ENCODE data around the gene VCP.

DNA sequence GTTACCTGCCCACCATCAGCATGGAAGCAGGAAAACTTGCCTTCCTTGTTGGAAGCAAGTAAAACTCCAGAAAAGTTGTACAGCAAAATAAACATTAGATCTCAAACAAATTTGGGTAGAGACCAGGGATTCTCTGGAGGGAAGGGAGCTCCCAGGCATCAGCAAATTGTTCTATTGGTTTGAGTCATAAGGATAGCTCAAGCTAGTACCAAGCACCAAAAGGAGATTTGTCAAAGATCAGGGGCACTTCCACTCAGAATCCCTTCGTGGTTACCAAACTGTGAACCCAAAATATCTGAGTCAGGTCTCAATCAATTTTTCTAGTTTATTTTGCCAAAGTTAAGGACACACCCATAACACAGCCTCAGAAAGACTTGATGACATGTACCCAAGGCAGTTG, 45.1 kb downstream of the VCP start:
- TF ChIP-seq SRF (IDR thresholded peaks at IDR 0.05; ENCODE audit: low read depth) (no peak), POLR2A (IDR thresholded peaks at IDR 0.05; ENCODE audit: borderline replicate concordance, extremely low read depth, insufficient read depth, insufficient read length) (no peak), JUND (IDR thresholded peaks at IDR 0.05) (no peak), EZH2 (IDR thresholded peaks at IDR 0.05) (no peak), POLR2AphosphoS5 (IDR thresholded peaks at IDR 0.05; ENCODE audit: low read depth, low read length) (no peak), FOSL1 (IDR thresholded peaks at IDR 0.05; ENCODE audit: low read depth) (no peak), SP1 (IDR thresholded peaks at IDR 0.05; ENCODE audit: low read depth) (no peak), ZNF274 (IDR thresholded peaks at IDR 0.05; ENCODE audit: low read depth, low read length) (no peak), SIN3A (IDR thresholded peaks at IDR 0.05; ENCODE audit: low read depth) (no peak)
- TF ChIP-seq, protein P1, sequence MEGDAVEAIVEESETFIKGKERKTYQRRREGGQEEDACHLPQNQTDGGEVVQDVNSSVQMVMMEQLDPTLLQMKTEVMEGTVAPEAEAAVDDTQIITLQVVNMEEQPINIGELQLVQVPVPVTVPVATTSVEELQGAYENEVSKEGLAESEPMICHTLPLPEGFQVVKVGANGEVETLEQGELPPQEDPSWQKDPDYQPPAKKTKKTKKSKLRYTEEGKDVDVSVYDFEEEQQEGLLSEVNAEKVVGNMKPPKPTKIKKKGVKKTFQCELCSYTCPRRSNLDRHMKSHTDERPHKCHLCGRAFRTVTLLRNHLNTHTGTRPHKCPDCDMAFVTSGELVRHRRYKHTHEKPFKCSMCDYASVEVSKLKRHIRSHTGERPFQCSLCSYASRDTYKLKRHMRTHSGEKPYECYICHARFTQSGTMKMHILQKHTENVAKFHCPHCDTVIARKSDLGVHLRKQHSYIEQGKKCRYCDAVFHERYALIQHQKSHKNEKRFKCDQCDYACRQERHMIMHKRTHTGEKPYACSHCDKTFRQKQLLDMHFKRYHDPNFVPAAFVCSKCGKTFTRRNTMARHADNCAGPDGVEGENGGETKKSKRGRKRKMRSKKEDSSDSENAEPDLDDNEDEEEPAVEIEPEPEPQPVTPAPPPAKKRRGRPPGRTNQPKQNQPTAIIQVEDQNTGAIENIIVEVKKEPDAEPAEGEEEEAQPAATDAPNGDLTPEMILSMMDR (IDR thresholded peaks at IDR 0.05 in 2 of 3, conservative IDR thresholded peaks at IDR 0.05 in 1 of 3; ENCODE audit: borderline replicate concordance in 1 of 3, insufficient read depth in 1 of 3, low read depth in 2 of 3, low read length in 2 of 3) = no peak
- TF ChIP-seq, protein P2, sequence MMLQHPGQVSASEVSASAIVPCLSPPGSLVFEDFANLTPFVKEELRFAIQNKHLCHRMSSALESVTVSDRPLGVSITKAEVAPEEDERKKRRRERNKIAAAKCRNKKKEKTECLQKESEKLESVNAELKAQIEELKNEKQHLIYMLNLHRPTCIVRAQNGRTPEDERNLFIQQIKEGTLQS (IDR thresholded peaks at IDR 0.05) = no peak
- TF ChIP-seq, protein P3, sequence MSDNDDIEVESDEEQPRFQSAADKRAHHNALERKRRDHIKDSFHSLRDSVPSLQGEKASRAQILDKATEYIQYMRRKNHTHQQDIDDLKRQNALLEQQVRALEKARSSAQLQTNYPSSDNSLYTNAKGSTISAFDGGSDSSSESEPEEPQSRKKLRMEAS (IDR thresholded peaks at IDR 0.05) = no peak
- TF ChIP-seq, protein P4, sequence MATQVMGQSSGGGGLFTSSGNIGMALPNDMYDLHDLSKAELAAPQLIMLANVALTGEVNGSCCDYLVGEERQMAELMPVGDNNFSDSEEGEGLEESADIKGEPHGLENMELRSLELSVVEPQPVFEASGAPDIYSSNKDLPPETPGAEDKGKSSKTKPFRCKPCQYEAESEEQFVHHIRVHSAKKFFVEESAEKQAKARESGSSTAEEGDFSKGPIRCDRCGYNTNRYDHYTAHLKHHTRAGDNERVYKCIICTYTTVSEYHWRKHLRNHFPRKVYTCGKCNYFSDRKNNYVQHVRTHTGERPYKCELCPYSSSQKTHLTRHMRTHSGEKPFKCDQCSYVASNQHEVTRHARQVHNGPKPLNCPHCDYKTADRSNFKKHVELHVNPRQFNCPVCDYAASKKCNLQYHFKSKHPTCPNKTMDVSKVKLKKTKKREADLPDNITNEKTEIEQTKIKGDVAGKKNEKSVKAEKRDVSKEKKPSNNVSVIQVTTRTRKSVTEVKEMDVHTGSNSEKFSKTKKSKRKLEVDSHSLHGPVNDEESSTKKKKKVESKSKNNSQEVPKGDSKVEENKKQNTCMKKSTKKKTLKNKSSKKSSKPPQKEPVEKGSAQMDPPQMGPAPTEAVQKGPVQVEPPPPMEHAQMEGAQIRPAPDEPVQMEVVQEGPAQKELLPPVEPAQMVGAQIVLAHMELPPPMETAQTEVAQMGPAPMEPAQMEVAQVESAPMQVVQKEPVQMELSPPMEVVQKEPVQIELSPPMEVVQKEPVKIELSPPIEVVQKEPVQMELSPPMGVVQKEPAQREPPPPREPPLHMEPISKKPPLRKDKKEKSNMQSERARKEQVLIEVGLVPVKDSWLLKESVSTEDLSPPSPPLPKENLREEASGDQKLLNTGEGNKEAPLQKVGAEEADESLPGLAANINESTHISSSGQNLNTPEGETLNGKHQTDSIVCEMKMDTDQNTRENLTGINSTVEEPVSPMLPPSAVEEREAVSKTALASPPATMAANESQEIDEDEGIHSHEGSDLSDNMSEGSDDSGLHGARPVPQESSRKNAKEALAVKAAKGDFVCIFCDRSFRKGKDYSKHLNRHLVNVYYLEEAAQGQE (IDR thresholded peaks at IDR 0.05; ENCODE audit: low read depth) = no peak
